ENCODE measurements around the gene STK32A.

The STK32A gene

GRCh38 chr5:147432323-147432722 is 197.5 kb downstream of the STK32A start:
- DNase-seq (ENCODE audit: low spot score) = no peak
- TF ChIP-seq, protein P1, sequence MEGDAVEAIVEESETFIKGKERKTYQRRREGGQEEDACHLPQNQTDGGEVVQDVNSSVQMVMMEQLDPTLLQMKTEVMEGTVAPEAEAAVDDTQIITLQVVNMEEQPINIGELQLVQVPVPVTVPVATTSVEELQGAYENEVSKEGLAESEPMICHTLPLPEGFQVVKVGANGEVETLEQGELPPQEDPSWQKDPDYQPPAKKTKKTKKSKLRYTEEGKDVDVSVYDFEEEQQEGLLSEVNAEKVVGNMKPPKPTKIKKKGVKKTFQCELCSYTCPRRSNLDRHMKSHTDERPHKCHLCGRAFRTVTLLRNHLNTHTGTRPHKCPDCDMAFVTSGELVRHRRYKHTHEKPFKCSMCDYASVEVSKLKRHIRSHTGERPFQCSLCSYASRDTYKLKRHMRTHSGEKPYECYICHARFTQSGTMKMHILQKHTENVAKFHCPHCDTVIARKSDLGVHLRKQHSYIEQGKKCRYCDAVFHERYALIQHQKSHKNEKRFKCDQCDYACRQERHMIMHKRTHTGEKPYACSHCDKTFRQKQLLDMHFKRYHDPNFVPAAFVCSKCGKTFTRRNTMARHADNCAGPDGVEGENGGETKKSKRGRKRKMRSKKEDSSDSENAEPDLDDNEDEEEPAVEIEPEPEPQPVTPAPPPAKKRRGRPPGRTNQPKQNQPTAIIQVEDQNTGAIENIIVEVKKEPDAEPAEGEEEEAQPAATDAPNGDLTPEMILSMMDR (IDR thresholded peaks at IDR 0.05; ENCODE audit: extremely low read depth, insufficient read depth, missing control alignments) = no peak
- in situ Hi-C loops (cut with MboI; ENCODE audit: low pct_unique_long_range_greater_than_20kb, low sequenced_read_pairs, unreplicated experiment) = no loop called here

GRCh38 chr5:147434049-147434448 is 199.2 kb downstream of the STK32A start:
- in situ Hi-C loops (cut with MboI; ENCODE audit: low pct_unique_long_range_greater_than_20kb, low sequenced_read_pairs, unreplicated experiment) = no loop called here
- DNase-seq (ENCODE audit: low spot score) = no peak
- TF ChIP-seq, protein P1 (IDR thresholded peaks at IDR 0.05; ENCODE audit: extremely low read depth, insufficient read depth, missing control alignments) = no peak

DNA sequence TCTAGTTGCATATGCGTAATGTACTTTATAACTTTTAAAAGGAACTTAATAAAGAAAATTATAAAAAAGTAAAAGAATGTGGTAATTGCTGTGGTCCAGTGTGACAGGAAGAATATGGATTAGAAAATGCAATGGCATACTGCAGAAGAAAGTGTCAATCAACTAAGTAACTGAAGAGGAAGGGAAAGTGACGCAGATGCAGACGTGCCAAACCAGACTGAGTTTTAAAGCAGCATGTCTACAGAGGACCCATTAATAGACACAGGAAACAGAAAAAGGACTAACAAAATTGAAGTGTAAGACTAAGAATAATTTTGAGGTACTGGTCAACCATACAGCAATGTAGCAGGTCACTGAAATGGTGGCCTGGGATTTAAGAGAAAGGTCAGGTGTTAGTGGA is 201.8 kb downstream of the STK32A start:
- TF ChIP-seq, protein P1 (IDR thresholded peaks at IDR 0.05; ENCODE audit: extremely low read depth, insufficient read depth, missing control alignments) = no peak
- DNase-seq (ENCODE audit: low spot score) = no peak
- in situ Hi-C loops (cut with MboI; ENCODE audit: low pct_unique_long_range_greater_than_20kb, low sequenced_read_pairs, unreplicated experiment) = no loop called here

DNA sequence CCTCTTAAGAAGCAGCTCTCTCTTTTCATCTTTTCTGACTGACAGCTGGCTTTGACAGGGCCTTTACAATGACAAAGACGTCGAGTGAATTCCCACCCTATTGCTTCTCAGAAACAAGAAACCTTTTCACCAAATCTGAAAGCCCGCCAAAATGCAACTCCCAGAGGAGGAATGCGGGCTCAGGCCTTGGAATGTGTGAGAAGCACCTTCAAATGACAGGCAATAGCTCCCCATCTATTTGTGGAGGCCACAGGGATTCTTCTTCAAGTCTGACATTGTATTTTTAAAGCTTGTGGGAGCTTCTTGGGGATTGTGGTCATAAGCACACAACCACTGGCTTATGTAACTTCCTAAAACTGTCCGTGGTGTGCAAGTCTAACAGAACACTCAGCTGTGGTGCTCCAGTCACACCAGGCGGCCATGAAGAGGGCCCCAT is 202.4 kb downstream of the STK32A start:
- DNase-seq (ENCODE audit: low spot score) = no peak
- TF ChIP-seq, protein P1 (IDR thresholded peaks at IDR 0.05; ENCODE audit: extremely low read depth, insufficient read depth, missing control alignments) = no peak
- in situ Hi-C loops (cut with MboI; ENCODE audit: low pct_unique_long_range_greater_than_20kb, low sequenced_read_pairs, unreplicated experiment) = no loop called here
